Glomerular endothelial cell (primary cell): ENCODE data around the gene ASH1L. TPM values are rescaled to one million over a fixed set of nuclear protein-coding genes. Genes with fewer than 3 reads are reported as not detected.
"Not testable (repeated sequence)": the region's sequence is repeated elsewhere in the genome, so short reads cannot be mapped to it uniquely, and the experiment has no call there.

ENCODE experiments used
- DNase-seq: peaks from one replicate; pipeline ENCODE4 v3.0.0-alpha.2; 2011; ENCODE audit warnings: low read depth, low spot score; ENCODE audit errors: extremely low read depth
- total RNA-seq: library from RNA; depleted of rRNA; stranded (reverse); fragments of >200 nt; gene quantifications from 2 replicates; pipeline ENCODE4 v1.2.3, GENCODE V29; 2015

ASH1L gene
- total RNA-seq, 1 donor from 2014 or later = 26.6 TPM

- DNase-seq = no peak
Measured at GRCh38 chr1:155499953-155500639, 62.5 kb downstream of the ASH1L start.

DNA sequence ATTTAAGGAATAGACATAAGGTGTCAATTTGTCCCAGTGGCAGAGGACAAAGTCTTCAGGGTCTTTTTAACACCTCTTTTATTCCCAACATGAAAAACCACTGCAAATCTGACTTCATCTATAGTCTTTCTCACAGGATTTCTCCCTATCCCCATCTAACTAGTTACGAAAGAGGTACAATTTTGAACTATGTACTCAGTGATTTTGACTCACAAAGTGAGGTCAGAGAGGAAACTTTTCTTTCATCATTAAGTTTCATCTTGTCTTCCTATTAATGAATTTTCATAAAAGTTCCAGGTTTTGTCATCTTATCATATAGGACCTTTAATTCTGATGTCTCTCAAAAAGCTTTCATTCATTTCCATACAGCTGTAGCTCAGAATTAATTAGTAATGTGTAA lies 63.3 kb downstream of the ASH1L start:
- DNase-seq = no peak

GRCh38 chr1:155493595-155493994 lies 69.0 kb downstream of the ASH1L start:
- not testable (repeated sequence) for DNase-seq

DNA sequence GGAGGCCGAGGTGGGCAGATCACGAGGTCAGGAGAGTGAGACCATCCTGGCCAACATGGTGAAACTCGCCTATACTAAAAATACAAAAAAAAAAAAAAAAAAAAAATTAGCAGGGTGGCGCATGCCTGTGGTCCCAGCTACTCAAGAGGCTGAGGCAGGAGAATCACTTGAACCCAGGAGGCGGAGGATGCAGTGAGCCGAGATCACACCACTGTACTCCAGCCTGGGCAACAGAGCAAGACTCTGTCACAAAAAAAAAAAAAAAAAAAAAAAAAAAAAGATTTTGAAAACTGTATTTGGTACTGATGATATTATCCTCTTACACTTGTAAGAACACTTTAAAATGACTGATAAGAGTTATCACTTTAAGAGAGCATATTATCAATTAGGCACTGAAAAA lies 74.2 kb downstream of the ASH1L start:
- not testable (repeated sequence) for DNase-seq

DNA sequence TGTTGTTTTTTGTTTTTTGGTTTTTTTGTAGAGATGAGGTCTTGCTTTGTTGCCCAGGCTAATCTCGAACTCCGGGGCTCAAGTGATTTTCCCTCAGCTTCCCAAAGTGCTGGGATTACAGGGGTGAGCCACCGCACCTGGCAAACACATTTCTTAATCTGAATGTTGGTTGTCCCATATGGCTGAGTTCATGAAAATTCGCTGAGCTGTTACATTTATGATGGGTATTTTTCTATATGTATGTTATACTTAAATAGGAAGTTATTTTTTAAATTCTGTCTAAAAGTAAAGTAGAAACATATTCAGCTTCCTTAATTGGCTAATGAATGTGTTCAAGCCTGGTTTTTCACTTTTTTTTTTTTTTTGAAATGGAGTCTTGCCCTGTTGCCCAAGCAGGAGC lies 75.1 kb downstream of the ASH1L start:
- no peak for DNase-seq

- not testable (repeated sequence) for DNase-seq
Measured at GRCh38 chr1:155486952-155487351, 75.7 kb downstream of the ASH1L start.

- DNase-seq = no peak
Measured at GRCh38 chr1:155485945-155486344, 76.7 kb downstream of the ASH1L start.

DNA sequence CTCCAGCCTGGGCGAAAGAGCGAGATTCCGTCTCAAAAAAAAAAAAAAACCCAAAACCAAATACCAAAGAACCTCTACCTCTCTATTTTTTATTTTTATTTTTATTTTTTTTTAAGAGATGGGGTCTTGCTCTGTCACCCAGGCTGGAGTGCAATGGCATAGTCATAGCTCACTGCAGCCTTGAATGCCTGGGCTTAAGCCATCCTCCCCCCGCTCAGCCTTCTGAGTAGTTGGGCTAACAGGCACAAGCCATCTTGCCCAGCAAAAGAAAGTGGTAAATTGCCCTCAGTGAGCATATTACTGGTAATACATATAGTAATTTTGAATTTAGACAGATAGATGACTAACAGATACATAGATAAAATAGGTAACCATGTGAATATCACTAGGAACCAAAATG lies 77.4 kb downstream of the ASH1L start:
- DNase-seq = no peak

DNA sequence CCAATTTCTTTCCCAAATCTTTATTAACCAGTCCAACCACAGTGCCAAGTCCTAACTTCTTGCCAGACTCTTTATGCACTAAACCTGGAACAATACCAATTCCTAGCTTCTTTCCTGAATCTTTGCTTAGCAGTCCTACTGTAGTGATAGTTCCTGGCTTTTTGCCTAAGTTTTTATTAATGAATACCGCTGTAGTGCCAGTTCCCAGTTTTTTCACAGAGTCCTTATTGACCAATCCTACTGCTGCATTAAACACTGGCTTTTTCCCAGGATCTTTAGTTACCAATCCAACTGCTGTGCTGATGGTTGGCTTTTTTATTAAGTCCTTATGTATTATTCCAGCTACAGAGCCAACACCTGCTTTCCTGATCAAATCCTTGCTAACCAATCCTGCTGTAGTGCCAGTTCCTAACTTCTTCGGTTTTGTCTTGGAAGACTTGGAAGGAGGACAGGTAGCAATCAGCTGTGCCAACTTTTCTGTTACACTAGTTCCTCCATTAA lies 80.8 kb downstream of the ASH1L start:
- DNase-seq = no peak

- DNase-seq = no peak
Measured at GRCh38 chr1:155479205-155479604, 83.4 kb downstream of the ASH1L start.

- no peak for DNase-seq
Measured at GRCh38 chr1:155478270-155478852, 84.2 kb downstream of the ASH1L start.

DNA sequence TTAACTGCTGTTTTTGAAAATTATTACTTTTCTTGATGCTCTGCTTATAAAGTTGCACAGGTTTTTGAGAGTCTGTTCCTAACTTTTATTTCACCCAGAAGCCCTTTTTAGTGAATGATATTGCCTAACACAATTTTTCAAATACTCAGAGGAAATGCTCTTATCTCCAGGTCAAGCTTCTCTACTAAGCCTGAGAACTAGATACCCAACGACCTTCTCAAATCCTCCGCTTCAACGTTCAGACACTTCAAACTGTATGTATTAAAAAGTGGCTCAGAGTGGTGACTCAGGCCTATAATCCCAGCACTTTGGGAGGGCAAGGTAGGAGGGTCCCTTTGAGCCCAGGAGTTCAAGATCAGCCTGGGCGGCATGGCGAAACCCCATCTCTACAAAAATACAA lies 88.5 kb downstream of the ASH1L start:
- DNase-seq = no peak

DNA sequence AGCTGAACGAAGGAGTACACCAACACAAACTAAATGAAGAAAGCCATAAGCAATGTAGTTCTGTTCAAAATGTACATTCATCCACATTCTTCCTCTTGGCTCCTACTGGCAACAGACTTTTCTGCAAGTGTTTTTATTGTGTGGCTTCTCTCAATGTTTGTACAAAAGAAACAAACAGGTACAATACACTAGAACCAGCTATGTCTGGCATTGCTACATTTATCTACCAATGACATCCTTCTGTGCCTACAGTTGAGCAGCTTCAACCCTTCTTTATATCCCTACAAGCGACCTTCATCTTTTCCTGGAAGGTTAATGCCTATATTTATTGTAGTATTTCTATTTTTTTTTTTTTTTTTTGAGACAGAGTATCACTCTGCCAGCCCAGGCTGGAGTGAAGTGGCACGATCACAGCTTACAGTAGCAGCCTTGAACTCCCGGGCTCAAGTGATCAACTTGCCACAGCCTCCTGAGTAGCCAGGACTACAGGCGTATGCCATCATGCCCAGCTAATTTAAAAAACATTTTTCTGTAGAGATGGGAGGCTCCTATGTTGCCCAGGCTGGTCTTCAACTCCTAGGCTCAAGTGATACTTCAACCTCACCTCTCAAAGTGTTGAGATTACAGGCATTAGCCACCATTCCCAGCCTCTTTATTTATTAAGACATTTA lies 89.3 kb downstream of the ASH1L start:
- no peak for DNase-seq

- no peak for DNase-seq
Measured at GRCh38 chr1:155472491-155473083, 90.0 kb downstream of the ASH1L start.

- no peak for DNase-seq
Measured at GRCh38 chr1:155471891-155472290, 90.7 kb downstream of the ASH1L start.

- DNase-seq = no peak
Measured at GRCh38 chr1:155471026-155471425, 91.6 kb downstream of the ASH1L start.

- no peak for DNase-seq
Measured at GRCh38 chr1:155466996-155467395, 95.6 kb downstream of the ASH1L start.

DNA sequence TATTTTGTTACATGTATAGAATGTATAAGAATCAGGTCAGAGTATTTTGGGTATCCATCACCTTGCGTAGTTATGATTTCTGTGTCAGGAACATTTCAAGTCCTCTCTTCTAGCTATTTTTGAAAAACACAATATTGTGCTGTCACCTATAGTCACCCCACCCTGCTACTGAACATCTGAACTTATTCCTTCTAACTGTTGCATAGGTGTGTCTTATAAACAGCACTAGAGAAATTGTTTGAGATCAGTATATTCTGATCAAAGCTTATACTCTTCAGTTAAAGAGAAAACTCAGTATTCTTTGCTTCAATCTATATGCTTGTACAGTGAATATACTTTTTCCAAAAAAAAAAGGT lies 96.0 kb downstream of the ASH1L start:
- DNase-seq = no peak

GRCh38 chr1:155463865-155464650 lies 98.5 kb downstream of the ASH1L start:
- no peak for DNase-seq

DNA sequence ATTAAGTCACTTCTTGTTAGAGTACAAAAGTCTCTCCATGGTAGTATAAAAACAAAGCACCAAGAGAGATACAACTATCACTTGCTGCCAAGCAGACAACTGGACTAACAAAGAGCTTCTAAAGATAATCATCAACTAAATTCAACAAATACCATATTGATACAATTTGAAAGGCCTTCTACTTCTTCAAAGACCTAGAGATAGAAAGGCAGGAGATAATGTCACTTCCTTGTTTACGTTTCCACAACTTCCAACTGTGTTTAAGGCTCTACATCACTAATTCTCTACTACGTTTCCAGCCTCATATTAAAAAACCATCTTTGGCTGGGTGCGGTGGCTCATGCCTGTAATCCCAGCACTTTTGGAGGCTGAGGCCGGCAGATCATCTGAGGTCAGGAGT lies 104.5 kb downstream of the ASH1L start:
- DNase-seq = no peak

DNA sequence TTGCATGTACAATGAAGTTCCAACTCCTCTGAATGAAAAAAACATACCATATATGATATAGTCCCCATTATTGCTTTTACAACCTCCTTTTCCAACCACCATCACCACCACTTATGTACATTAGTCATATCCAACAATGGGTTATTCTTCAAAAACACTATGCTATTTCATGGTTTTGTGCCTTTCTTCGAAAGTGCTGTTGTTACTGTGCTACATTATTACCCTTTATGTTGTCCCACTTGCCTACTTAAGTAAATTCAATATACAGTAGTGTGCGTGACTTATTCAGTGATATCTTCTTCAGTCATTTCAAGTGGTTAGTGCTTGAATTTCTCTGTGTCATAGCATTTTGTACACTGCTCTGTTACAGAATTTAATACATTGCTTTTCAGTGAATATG lies 105.3 kb downstream of the ASH1L start:
- DNase-seq = no peak
